Osteocyte (in vitro differentiated cells): Measurements from ENCODE around the gene SNX25. TPM values are rescaled to one million over a fixed set of nuclear protein-coding genes. Genes with fewer than 3 reads are reported as not detected.
A peak's percentile ranks its signal among the peaks of the same experiment; 100 is the strongest.

Source experiments
- DNase-seq: peaks from one replicate; pipeline ENCODE4 v3.0.0; 2021; ENCODE audit warnings: mixed read lengths; ENCODE audit not compliant: unreplicated experiment; ENCODE audit errors: extremely low spot score
- H3K27ac Mint-ChIP-seq: one replicate; pipeline ENCODE4 v1.8.0; 2021; ENCODE audit warnings: mild to moderate bottlenecking, mixed read lengths; ENCODE audit not compliant: unreplicated experiment
- H3K27me3 Mint-ChIP-seq: one replicate; pipeline ENCODE4 v1.8.0; 2021; ENCODE audit warnings: mixed read lengths; ENCODE audit not compliant: unreplicated experiment
- H3K36me3 Mint-ChIP-seq: one replicate; pipeline ENCODE4 v1.8.0; 2021; ENCODE audit warnings: mixed read lengths; ENCODE audit not compliant: unreplicated experiment
- H3K4me1 Mint-ChIP-seq: one replicate; pipeline ENCODE4 v1.8.0; 2021; ENCODE audit warnings: mixed read lengths; ENCODE audit not compliant: unreplicated experiment
- H3K4me3 Mint-ChIP-seq: one replicate; pipeline ENCODE4 v1.8.0; 2021; ENCODE audit warnings: mild to moderate bottlenecking, moderate library complexity, mixed read lengths; ENCODE audit not compliant: unreplicated experiment
- H3K9me3 Mint-ChIP-seq: one replicate; pipeline ENCODE4 v1.8.0; 2021; ENCODE audit warnings: mixed read lengths; ENCODE audit not compliant: unreplicated experiment
- CTCF ChIP-seq: fragments of 200-600 bp; sonication (generic); IDR thresholded peaks from 2 replicates; pipeline ENCODE4 v1.5.0; 2021; ENCODE audit warnings: antibody characterized with exemption, mild to moderate bottlenecking, moderate library complexity
- long read RNA-seq: library from polyadenylated mRNA; unstranded; transcript quantifications from one replicate; pipeline ENCODE4 v2.0.0, GENCODE V29; 2021
- total RNA-seq: library from RNA; stranded (reverse); gene quantifications from 2 replicates; pipeline ENCODE4 v1.2.1, GENCODE V29; 2021

Gene SNX25
- total RNA-seq, result 44.4 and 46.0 TPM in 2 replicates
- long read RNA-seq, partial matches to known transcripts, result 14 of 29 reads
- long read RNA-seq, other reads (novel, unspliced or antisense), result 14 of 29 reads

GRCh38 chr4:185209031-185209851 lies at the start of gene SNX25:
Gene SNX25, plus strand, starts transcription at chr4:185209598. Its CDS starts 229 bp downstream, at chr4:185209827.
- peak; percentile 95 for DNase-seq
- peak within 1 kb of the TSS; percentile 96 for H3K27ac Mint-ChIP-seq
- H3K4me3 Mint-ChIP-seq, result peak within 1 kb of the TSS; percentile 93
- H3K36me3 Mint-ChIP-seq, result peaks cover 1% of the 10 kb centered on the region
- peak; percentile 46 for TF ChIP-seq CTCF
- no peaks in the 10 kb centered on the region for H3K9me3 Mint-ChIP-seq
- H3K27me3 Mint-ChIP-seq, result no peaks in the 10 kb centered on the region
- H3K4me1 Mint-ChIP-seq, result peaks cover 50% of the 10 kb centered on the region

- Mint-ChIP-seq H3K4me1 (peaks cover 6% of the 10 kb centered on the region), H3K36me3 (peaks cover 43% of the 10 kb centered on the region), H3K4me3 (no peak overlapping the region), H3K27me3 (no peaks in the 10 kb centered on the region), H3K27ac (no peak overlapping the region), H3K9me3 (no peaks in the 10 kb centered on the region)
- no peak for TF ChIP-seq CTCF
- no peak for DNase-seq
Observed at GRCh38 chr4:185165605-185166063, 43.8 kb upstream of the SNX25 start.

- Mint-ChIP-seq H3K9me3 (no peaks in the 10 kb centered on the region), H3K27ac (no peak overlapping the region), H3K27me3 (no peaks in the 10 kb centered on the region), H3K4me3 (no peak overlapping the region), H3K4me1 (peaks cover 6% of the 10 kb centered on the region), H3K36me3 (peaks cover 37% of the 10 kb centered on the region)
- DNase-seq, result no peak
- TF ChIP-seq CTCF, result no peak
Observed at GRCh38 chr4:185167234-185167633, 42.2 kb upstream of the SNX25 start.

- no peak for DNase-seq
- no peaks in the 10 kb centered on the region for H3K27me3 Mint-ChIP-seq
- H3K9me3 Mint-ChIP-seq, result no peaks in the 10 kb centered on the region
- no peak for TF ChIP-seq CTCF
- no peak overlapping the region for H3K4me3 Mint-ChIP-seq
- peak overlapping the region; percentile 8 for H3K27ac Mint-ChIP-seq
- H3K36me3 Mint-ChIP-seq, result peaks cover 26% of the 10 kb centered on the region
- peaks cover 4% of the 10 kb centered on the region for H3K4me1 Mint-ChIP-seq
Observed at GRCh38 chr4:185171373-185172071, 37.9 kb upstream of the SNX25 start.

GRCh38 chr4:185179488-185179887 lies 29.9 kb upstream of the SNX25 start:
- Mint-ChIP-seq H3K4me3 (no peak overlapping the region), H3K27me3 (no peaks in the 10 kb centered on the region), H3K36me3 (peaks cover 3% of the 10 kb centered on the region), H3K27ac (no peak overlapping the region), H3K4me1 (peaks cover 25% of the 10 kb centered on the region), H3K9me3 (no peaks in the 10 kb centered on the region)
- TF ChIP-seq CTCF, result no peak
- DNase-seq, result no peak
